NT2/D1 (cell line): ENCODE data around the gene TMEM117.

Experiments used
- SUZ12 ChIP-seq: IDR thresholded peaks from 2 replicates; pipeline ENCODE4 v1.6.1; 2011; ENCODE audit not compliant: insufficient read length, insufficient read depth; ENCODE audit errors: extremely low read depth
- ZNF274 ChIP-seq: IDR thresholded peaks from 2 replicates; pipeline ENCODE4 v1.6.1; 2011; ENCODE audit warnings: mild to moderate bottlenecking, low read depth, low read length

GRCh38 chr12:44285321-44285960 lies 449.6 kb downstream of the TMEM117 start:
- TF ChIP-seq ZNF274 (no peak), SUZ12 (no peak)
